Measurements from ENCODE around the gene PPM1G. TPM values are rescaled to one million over a fixed set of nuclear protein-coding genes. Genes with fewer than 3 reads are reported as not detected.

Gene PPM1G, protein sequence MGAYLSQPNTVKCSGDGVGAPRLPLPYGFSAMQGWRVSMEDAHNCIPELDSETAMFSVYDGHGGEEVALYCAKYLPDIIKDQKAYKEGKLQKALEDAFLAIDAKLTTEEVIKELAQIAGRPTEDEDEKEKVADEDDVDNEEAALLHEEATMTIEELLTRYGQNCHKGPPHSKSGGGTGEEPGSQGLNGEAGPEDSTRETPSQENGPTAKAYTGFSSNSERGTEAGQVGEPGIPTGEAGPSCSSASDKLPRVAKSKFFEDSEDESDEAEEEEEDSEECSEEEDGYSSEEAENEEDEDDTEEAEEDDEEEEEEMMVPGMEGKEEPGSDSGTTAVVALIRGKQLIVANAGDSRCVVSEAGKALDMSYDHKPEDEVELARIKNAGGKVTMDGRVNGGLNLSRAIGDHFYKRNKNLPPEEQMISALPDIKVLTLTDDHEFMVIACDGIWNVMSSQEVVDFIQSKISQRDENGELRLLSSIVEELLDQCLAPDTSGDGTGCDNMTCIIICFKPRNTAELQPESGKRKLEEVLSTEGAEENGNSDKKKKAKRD
- 51.8 TPM for total RNA-seq
- long read RNA-seq, transcript PPM1G-201 (10 exons, 2,311 nt), result major isoform, 151 of 172 reads
- long read RNA-seq, partial matches to known transcripts, result 6 of 172 reads
- long read RNA-seq, other reads (novel, unspliced or antisense), result 15 of 172 reads

DNA sequence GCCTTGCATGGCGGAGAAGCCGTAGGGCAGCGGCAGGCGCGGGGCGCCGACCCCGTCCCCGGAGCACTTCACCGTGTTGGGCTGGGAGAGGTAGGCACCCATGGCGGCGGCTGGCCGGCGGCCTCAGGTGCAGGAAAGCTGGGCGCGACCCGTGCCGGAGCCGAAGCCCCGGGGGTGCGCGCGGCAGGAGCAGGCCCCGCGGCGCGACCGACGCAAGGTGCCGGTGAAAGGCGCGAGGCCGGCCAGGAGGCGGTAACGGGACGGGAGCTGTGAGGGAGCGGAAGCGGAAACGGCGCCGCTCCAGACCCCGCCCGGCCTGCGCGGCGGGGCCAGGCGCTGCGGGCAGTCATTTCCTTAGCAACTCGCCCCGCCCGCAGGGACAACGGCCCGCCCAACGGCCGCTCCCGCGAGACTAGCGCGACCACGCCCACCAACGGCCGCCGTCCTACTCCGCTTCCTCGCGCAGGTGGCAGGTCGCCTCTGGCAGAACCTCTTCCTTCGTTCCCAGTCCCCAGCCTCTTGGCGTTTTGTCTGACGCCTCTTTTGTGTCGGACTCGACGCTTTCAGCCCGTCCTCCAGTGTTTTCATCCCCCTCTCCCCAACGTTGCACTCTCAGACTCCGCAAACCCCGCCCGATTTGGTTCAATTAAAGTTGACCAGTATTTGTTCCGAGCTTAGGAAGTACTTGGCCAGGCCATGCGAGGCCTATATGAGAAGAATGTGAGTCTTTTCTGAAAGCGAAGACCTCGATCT, at the start of gene PPM1G:
TSS of gene PPM1G (minus strand) at position 271 of the 753 bp plus-strand sequence. CDS start at position 102, 169 bp downstream.
- H3K4me3 ChIP-seq, result peak within 1 kb of the TSS; percentile 100

DNA sequence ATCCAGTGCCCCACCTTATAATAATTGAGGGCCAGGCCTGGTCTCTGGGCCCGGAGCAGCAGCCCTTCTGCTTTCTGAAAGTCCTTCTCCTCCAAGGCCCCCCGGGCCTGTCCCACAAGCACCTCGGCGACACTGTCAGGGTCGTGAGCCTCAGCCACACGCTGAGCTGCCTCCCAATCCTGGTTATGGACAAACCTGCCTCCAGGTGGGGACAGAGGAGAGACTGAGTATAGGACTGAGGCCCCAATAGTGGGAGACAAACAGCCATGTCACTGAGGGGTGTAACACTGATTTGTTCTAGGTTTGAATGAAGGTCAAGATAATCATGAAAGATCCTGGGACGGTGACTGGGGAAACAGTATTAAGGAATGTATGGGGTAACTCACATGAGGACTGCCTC, 44.6 kb upstream of the PPM1G start:
- DNase-seq, result no peak
- H3K27me3 ChIP-seq, result no peaks in the 10 kb centered on the region
- H3K9me3 ChIP-seq, result no peaks in the 10 kb centered on the region
- no peak for ATAC-seq
- H3K4me3 ChIP-seq, result no peak overlapping the region
- TF ChIP-seq, protein P1, sequence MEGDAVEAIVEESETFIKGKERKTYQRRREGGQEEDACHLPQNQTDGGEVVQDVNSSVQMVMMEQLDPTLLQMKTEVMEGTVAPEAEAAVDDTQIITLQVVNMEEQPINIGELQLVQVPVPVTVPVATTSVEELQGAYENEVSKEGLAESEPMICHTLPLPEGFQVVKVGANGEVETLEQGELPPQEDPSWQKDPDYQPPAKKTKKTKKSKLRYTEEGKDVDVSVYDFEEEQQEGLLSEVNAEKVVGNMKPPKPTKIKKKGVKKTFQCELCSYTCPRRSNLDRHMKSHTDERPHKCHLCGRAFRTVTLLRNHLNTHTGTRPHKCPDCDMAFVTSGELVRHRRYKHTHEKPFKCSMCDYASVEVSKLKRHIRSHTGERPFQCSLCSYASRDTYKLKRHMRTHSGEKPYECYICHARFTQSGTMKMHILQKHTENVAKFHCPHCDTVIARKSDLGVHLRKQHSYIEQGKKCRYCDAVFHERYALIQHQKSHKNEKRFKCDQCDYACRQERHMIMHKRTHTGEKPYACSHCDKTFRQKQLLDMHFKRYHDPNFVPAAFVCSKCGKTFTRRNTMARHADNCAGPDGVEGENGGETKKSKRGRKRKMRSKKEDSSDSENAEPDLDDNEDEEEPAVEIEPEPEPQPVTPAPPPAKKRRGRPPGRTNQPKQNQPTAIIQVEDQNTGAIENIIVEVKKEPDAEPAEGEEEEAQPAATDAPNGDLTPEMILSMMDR (IDR thresholded peaks at IDR 0.05), result no peak
- intact Hi-C loops (cut with DNase I), result no loop called here
- peaks cover 75% of the 10 kb centered on the region for H3K36me3 ChIP-seq
- H3K27ac ChIP-seq, result no peak overlapping the region
- no peaks in the 10 kb centered on the region for H3K4me1 ChIP-seq

More for the DNA sequence above, at the start of gene PPM1G:
- Histone ChIP-seq H3K27ac (peak within 1 kb of the TSS; percentile 90), H3K27me3 (no peaks in the 10 kb centered on the region), H3K4me1 (peaks cover 20% of the 10 kb centered on the region), H3K36me3 (no peaks in the 10 kb centered on the region), H3K9me3 (no peaks in the 10 kb centered on the region)
- ATAC-seq, result peak; percentile 100
- TF ChIP-seq, protein P1 (IDR thresholded peaks at IDR 0.05), result no peak
- intact Hi-C loops (cut with DNase I), result no loop called here
- peak; percentile 99 for DNase-seq

DNA sequence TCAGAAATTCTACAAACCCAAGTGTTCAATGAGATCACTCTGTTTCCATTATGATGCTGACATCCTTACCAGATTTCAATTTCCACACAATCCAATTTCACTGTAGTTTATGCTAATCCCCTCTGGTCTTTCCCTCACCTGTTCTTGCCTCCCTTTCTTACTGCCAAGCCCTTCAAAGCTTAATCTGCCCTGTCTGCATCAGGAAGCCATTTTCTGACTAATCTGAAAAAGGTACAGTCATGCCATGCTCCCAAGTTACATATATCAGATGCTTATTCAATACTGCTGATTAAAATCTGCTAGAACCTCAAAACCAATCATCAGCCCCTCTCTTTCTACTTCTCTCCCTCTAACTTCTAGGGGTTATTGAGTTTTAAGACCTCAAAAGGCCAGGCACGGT, 41.7 kb upstream of the PPM1G start:
- TF ChIP-seq, protein P1 (IDR thresholded peaks at IDR 0.05), result no peak
- Histone ChIP-seq H3K9me3 (no peaks in the 10 kb centered on the region), H3K36me3 (peaks cover 62% of the 10 kb centered on the region), H3K27ac (no peak overlapping the region), H3K4me3 (no peak overlapping the region), H3K4me1 (no peaks in the 10 kb centered on the region), H3K27me3 (no peaks in the 10 kb centered on the region)
- no peak for DNase-seq
- no peak for ATAC-seq
- intact Hi-C loops (cut with DNase I), result no loop called here

DNA sequence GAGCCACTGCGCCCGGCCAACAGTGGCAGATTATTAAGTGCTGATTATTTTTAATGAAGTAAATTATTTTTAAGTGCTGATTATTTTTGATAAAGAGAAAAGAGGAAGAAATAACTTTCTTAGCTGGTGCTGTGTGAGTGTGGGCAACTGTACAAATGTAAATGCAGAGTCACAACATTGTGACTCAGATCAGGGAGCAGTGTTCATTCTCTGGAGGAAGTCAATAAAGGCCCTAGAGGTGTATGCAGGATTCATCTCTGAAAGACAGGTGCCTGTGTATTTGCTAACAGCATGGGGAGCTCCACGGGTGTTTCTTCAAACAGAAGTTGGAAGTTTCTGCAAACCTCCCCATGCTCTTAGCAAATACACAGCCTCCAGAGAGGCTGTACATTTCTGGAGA, 39.0 kb upstream of the PPM1G start:
- Histone ChIP-seq H3K27me3 (no peaks in the 10 kb centered on the region), H3K4me3 (no peak overlapping the region), H3K27ac (no peak overlapping the region), H3K36me3 (peaks cover 40% of the 10 kb centered on the region), H3K9me3 (no peaks in the 10 kb centered on the region), H3K4me1 (no peaks in the 10 kb centered on the region)
- ATAC-seq (no peak), DNase-seq (no peak)
- TF ChIP-seq, protein P1 (IDR thresholded peaks at IDR 0.05), result no peak
- intact Hi-C loops (cut with DNase I), result no loop called here

DNA sequence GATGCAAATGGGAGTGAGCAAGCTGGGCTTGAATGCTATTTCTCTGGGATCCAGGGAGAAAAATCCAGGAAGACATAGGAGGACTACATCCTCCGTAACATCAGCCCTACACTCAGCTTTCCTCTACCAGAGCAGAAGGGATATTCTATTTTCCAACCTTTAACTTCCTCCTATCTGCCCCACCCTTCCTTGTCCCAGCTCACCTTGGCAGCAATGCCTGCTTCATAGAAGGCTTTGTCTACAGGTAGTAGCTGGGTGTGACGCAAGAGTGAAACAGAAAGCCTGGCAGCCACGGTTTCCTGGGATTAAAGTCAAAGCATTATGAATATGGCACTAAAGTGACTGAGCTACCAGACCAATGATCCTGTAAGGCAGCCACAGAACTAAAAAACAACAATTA, 36.7 kb upstream of the PPM1G start:
- DNase-seq (peak; percentile 71), ATAC-seq (peak; percentile 67)
- Histone ChIP-seq H3K4me1 (no peaks in the 10 kb centered on the region), H3K27ac (peak overlapping the region; percentile 28), H3K27me3 (no peaks in the 10 kb centered on the region), H3K9me3 (no peaks in the 10 kb centered on the region), H3K4me3 (no peak overlapping the region), H3K36me3 (peaks cover 38% of the 10 kb centered on the region)
- intact Hi-C loops (cut with DNase I), result no loop called here
- TF ChIP-seq, protein P1 (IDR thresholded peaks at IDR 0.05), result no peak
